Measurements from ENCODE around the gene HES4. TPM values are rescaled to one million over a fixed set of nuclear protein-coding genes. Genes with fewer than 3 reads are reported as not detected.
A peak's percentile ranks its signal among the peaks of the same experiment; 100 is the strongest.

HES4 gene
- total and polyA plus RNA-seq, 2 donors (not counting 1 experiment from before 2014, with no cell fraction given) = 0.49 to 2.0 TPM

DNA sequence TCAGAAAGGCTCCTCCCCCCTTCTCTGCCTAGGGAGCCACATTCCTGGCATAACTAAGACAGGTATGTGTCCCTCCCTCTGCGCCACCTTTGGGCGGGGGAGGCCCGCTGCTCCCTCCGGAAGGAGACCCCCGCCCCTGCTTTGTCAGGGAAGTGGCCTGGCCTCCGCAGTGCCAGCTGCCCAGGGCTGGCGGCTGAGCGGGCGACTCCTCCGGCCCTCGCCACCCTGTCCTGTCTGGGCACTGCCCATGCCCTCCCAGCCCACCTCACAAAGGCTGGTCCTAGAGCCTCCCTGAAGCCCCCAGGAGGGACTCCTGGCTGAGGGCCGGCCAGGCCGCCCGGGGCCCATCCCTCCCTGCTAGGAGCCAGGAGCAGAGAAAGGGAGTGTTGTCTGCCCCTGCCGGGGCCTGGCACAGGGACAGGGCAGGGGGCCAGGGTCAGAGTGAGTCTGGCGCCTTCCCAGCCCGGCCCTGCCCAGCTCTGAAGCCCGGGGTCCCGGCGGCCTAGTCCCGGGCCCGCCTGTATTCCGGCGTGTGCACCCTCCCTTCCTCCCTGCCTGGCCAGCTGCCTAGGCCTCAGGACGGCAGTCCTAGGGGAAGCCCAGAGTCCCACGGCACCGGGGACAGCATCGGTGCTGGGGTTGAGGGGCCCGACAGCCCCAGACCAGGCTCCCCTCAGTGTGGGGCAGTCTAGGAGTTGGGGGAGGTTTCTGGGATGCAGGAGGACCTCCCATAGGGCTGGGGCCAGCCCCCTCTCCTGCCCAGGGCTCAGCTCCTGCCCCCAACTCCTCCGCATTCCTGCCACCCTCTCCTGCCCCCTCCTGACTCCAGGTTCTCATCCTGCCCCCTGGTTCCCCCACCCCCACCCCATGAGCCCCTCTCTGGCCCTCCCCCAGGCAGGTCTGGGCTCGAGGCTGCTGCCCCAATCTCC is 25.1 kb upstream of the HES4 start:
- Histone ChIP-seq H3K9me3 (ENCODE audit: control insufficient read depth, insufficient read depth, low read depth, low read length) (no peaks in the 10 kb centered on the region), H3K27me3 (ENCODE audit: control insufficient read depth, insufficient read depth, low read length) (no peaks in the 10 kb centered on the region), H3K4me2 (ENCODE audit: extremely low read depth, insufficient read depth, low read length) (no peak overlapping the region), H3K79me2 (ENCODE audit: control insufficient read depth, insufficient read depth, low read length) (no peaks in the 10 kb centered on the region), H3K27ac (ENCODE audit: insufficient read depth, low read length) (no peak overlapping the region), H3K4me3 (replicated peaks in 1 of 4; ENCODE audit: control extremely low read depth in 1 of 4, insufficient read depth in 1 of 4, low read depth in 3 of 4, low read length in 4 of 4) (no peak overlapping the region), H3K4me1 (ENCODE audit: control insufficient read depth, extremely low read depth, insufficient read depth, low read length) (peaks cover 5% of the 10 kb centered on the region), H2AFZ (ENCODE audit: low read length) (no peak overlapping the region), H3K9ac (ENCODE audit: insufficient read depth, low read length) (no peak overlapping the region), H4K20me1 (ENCODE audit: control insufficient read depth, extremely low read depth, insufficient read depth, low read length) (no peaks in the 10 kb centered on the region), H3K36me3 (ENCODE audit: control insufficient read depth, insufficient read depth, low read length) (peaks cover 9% of the 10 kb centered on the region)
- TF ChIP-seq EZH2 (IDR thresholded peaks at IDR 0.05; ENCODE audit: low read length, missing control alignments) = no peak
- TF ChIP-seq, protein P1, sequence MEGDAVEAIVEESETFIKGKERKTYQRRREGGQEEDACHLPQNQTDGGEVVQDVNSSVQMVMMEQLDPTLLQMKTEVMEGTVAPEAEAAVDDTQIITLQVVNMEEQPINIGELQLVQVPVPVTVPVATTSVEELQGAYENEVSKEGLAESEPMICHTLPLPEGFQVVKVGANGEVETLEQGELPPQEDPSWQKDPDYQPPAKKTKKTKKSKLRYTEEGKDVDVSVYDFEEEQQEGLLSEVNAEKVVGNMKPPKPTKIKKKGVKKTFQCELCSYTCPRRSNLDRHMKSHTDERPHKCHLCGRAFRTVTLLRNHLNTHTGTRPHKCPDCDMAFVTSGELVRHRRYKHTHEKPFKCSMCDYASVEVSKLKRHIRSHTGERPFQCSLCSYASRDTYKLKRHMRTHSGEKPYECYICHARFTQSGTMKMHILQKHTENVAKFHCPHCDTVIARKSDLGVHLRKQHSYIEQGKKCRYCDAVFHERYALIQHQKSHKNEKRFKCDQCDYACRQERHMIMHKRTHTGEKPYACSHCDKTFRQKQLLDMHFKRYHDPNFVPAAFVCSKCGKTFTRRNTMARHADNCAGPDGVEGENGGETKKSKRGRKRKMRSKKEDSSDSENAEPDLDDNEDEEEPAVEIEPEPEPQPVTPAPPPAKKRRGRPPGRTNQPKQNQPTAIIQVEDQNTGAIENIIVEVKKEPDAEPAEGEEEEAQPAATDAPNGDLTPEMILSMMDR (conservative IDR thresholded peaks at IDR 0.05 in 1 of 2, IDR thresholded peaks at IDR 0.05 in 1 of 2; ENCODE audit: low read depth in 1 of 2, low read length in 2 of 2) = no peak
- DNase-seq (ENCODE audit: low read depth in 2 of 2) = peak in 1 of 2 donors; percentile 73

DNA sequence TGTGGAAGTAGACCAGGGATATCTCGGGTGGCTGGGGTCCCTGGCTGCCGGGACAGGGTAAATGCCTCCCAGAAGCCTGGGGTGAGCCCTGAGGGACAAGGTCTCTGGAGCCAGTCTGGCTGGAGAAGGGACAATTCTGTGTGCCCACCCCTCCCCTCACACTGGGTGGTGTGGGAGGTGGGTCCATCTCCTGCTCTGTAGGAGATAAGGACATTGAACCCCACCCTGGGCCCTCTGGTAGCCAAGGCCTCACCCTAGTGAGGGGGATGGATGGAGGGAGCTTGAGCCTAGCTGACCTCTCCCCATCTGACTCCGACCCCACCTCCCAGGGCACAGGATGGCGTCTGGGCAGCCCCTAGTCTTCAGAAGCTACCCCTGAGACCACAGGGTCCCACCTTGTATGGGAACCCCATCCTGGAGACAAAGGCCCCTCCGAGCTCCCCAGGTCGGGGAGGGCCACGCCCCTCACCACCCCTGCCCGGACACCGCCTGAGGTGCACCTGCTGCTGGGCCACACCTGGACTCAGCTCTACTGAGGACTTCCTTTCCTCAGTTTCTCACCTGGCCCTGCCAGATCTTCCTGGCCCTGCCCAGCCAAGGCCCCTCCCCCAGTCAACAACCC is 24.4 kb upstream of the HES4 start:
- H4K20me1 ChIP-seq (ENCODE audit: control insufficient read depth, extremely low read depth, insufficient read depth, low read length) = no peaks in the 10 kb centered on the region
- no peak overlapping the region for H3K27ac ChIP-seq (ENCODE audit: insufficient read depth, low read length)
- H3K79me2 ChIP-seq (ENCODE audit: control insufficient read depth, insufficient read depth, low read length) = no peaks in the 10 kb centered on the region
- H3K9me3 ChIP-seq (ENCODE audit: control insufficient read depth, insufficient read depth, low read depth, low read length) = no peaks in the 10 kb centered on the region
- TF ChIP-seq EZH2 (IDR thresholded peaks at IDR 0.05; ENCODE audit: low read length, missing control alignments) = no peak
- TF ChIP-seq, protein P1 (conservative IDR thresholded peaks at IDR 0.05 in 1 of 2, IDR thresholded peaks at IDR 0.05 in 1 of 2; ENCODE audit: low read depth in 1 of 2, low read length in 2 of 2) = no peak
- peaks cover 5% of the 10 kb centered on the region for H3K4me1 ChIP-seq (ENCODE audit: control insufficient read depth, extremely low read depth, insufficient read depth, low read length)
- no peak overlapping the region for H3K4me3 ChIP-seq (replicated peaks in 1 of 4; ENCODE audit: control extremely low read depth in 1 of 4, insufficient read depth in 1 of 4, low read depth in 3 of 4, low read length in 4 of 4)
- no peak overlapping the region for H3K4me2 ChIP-seq (ENCODE audit: extremely low read depth, insufficient read depth, low read length)
- no peak for DNase-seq (ENCODE audit: low read depth in 2 of 2)
- H3K36me3 ChIP-seq (ENCODE audit: control insufficient read depth, insufficient read depth, low read length) = peaks cover 9% of the 10 kb centered on the region
- H3K27me3 ChIP-seq (ENCODE audit: control insufficient read depth, insufficient read depth, low read length) = no peaks in the 10 kb centered on the region
- H3K9ac ChIP-seq (ENCODE audit: insufficient read depth, low read length) = no peak overlapping the region
- no peak overlapping the region for H2AFZ ChIP-seq (ENCODE audit: low read length)

DNA sequence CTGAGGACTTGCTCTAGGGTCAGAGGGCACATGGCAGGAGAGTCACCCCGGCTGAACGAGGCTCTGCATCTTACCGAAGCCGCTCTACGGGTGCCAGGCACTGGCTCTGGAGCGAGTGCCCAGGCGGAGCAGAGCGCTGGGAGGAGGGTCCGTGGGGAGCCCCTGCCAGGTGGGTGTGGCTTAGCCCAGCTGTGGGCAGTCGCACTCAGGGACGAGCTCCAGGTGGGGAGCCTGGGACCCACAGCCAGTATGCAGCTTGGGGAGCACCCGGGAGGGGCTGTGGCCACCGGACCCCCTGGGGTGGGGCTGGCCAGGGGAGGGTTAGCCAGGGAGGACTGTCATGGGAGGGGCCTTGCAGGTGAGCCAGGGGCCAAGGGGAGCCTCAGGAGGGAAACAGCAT is 23.8 kb upstream of the HES4 start:
- Histone ChIP-seq H3K9ac (ENCODE audit: insufficient read depth, low read length) (no peak overlapping the region), H3K9me3 (ENCODE audit: control insufficient read depth, insufficient read depth, low read depth, low read length) (no peaks in the 10 kb centered on the region), H3K4me2 (ENCODE audit: extremely low read depth, insufficient read depth, low read length) (no peak overlapping the region), H3K27me3 (ENCODE audit: control insufficient read depth, insufficient read depth, low read length) (no peaks in the 10 kb centered on the region), H3K36me3 (ENCODE audit: control insufficient read depth, insufficient read depth, low read length) (peaks cover 9% of the 10 kb centered on the region), H3K4me1 (ENCODE audit: control insufficient read depth, extremely low read depth, insufficient read depth, low read length) (peaks cover 5% of the 10 kb centered on the region), H2AFZ (ENCODE audit: low read length) (no peak overlapping the region), H3K79me2 (ENCODE audit: control insufficient read depth, insufficient read depth, low read length) (no peaks in the 10 kb centered on the region), H3K4me3 (replicated peaks in 1 of 4; ENCODE audit: control extremely low read depth in 1 of 4, insufficient read depth in 1 of 4, low read depth in 3 of 4, low read length in 4 of 4) (no peak overlapping the region), H4K20me1 (ENCODE audit: control insufficient read depth, extremely low read depth, insufficient read depth, low read length) (no peaks in the 10 kb centered on the region), H3K27ac (ENCODE audit: insufficient read depth, low read length) (no peak overlapping the region)
- TF ChIP-seq, protein P1 (conservative IDR thresholded peaks at IDR 0.05 in 1 of 2, IDR thresholded peaks at IDR 0.05 in 1 of 2; ENCODE audit: low read depth in 1 of 2, low read length in 2 of 2) = no peak
- no peak for TF ChIP-seq EZH2 (IDR thresholded peaks at IDR 0.05; ENCODE audit: low read length, missing control alignments)
- no peak for DNase-seq (ENCODE audit: low read depth in 2 of 2)

All from fibroblast of lung (primary cell).